Measurements from ENCODE around the gene SCRN1.

DNA sequence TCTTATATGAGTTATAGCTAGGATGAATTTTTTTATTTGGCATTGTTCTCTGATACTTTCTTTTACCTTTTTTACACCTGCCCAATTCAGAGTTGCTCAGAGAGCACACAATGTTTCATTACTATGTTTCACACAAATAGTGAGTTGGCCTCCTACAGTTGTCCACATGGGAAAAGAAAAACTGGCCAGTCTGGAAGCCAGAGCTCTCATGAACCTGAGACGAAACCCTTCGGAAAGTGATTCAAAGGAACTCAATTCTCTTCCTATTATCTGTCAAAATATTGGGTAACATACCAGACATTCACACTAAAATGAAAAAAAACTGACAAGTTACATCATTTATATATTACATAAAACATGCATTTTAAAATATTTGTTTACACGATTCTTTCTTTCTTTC lies 15.3 kb downstream of the SCRN1 start:
- TF ChIP-seq EP300 (IDR thresholded peaks at IDR 0.05; ENCODE audit: borderline replicate concordance) (no peak), TEAD4 (IDR thresholded peaks at IDR 0.05) (no peak), ZBTB7A (IDR thresholded peaks at IDR 0.05; ENCODE audit: low read depth) (no peak), MAX (IDR thresholded peaks at IDR 0.05) (no peak), YY1 (IDR thresholded peaks at IDR 0.05; ENCODE audit: low read depth) (no peak), CREB1 (IDR thresholded peaks at IDR 0.05; ENCODE audit: low read depth) (no peak), TAF1 (IDR thresholded peaks at IDR 0.05; ENCODE audit: low read depth) (no peak), CEBPB (IDR thresholded peaks at IDR 0.05) (no peak), RAD21 (IDR thresholded peaks at IDR 0.05; ENCODE audit: low read depth) (no peak), EGR1 (IDR thresholded peaks at IDR 0.05) (no peak), FOXM1 (IDR thresholded peaks at IDR 0.05; ENCODE audit: borderline replicate concordance, low read depth) (no peak), TCF12 (IDR thresholded peaks at IDR 0.05; ENCODE audit: low read depth) (no peak)
- TF ChIP-seq, protein P1, sequence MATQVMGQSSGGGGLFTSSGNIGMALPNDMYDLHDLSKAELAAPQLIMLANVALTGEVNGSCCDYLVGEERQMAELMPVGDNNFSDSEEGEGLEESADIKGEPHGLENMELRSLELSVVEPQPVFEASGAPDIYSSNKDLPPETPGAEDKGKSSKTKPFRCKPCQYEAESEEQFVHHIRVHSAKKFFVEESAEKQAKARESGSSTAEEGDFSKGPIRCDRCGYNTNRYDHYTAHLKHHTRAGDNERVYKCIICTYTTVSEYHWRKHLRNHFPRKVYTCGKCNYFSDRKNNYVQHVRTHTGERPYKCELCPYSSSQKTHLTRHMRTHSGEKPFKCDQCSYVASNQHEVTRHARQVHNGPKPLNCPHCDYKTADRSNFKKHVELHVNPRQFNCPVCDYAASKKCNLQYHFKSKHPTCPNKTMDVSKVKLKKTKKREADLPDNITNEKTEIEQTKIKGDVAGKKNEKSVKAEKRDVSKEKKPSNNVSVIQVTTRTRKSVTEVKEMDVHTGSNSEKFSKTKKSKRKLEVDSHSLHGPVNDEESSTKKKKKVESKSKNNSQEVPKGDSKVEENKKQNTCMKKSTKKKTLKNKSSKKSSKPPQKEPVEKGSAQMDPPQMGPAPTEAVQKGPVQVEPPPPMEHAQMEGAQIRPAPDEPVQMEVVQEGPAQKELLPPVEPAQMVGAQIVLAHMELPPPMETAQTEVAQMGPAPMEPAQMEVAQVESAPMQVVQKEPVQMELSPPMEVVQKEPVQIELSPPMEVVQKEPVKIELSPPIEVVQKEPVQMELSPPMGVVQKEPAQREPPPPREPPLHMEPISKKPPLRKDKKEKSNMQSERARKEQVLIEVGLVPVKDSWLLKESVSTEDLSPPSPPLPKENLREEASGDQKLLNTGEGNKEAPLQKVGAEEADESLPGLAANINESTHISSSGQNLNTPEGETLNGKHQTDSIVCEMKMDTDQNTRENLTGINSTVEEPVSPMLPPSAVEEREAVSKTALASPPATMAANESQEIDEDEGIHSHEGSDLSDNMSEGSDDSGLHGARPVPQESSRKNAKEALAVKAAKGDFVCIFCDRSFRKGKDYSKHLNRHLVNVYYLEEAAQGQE (IDR thresholded peaks at IDR 0.05; ENCODE audit: low read depth): no peak

Measured in Ishikawa (cell line).